GM21381 (cell line): ENCODE measurements around the gene POLN.
"Not testable (repeated sequence)": the region's sequence is repeated elsewhere in the genome, so short reads cannot be mapped to it uniquely, and the experiment has no call there.

ENCODE experiments used
- ATAC-seq: cut with Tn5 transposase; IDR thresholded peaks from one replicate; pipeline ENCODE4 v1.9.1; 2021; ENCODE audit warnings: mild to moderate bottlenecking, moderate library complexity; ENCODE audit not compliant: unreplicated experiment

Gene POLN

DNA sequence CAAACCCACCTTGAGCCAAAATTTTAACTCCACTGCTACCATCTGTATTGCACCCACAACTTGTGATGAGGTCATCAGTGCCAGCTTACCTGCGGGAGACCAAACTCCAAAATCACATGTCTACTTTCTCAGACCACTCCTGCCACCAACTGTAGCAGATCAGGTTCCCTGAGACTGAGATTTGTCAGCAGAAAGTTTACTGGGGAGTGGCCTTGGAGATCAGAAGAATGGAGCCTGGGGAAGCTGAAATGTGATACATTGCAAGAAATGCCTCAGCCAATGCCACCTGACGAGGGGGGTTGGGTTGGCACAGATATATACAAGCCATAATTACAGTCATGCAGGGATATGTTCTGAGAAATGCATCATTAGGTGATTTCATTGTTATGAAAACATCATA lies 19.1 kb downstream of the POLN start:
- ATAC-seq, result no peak

DNA sequence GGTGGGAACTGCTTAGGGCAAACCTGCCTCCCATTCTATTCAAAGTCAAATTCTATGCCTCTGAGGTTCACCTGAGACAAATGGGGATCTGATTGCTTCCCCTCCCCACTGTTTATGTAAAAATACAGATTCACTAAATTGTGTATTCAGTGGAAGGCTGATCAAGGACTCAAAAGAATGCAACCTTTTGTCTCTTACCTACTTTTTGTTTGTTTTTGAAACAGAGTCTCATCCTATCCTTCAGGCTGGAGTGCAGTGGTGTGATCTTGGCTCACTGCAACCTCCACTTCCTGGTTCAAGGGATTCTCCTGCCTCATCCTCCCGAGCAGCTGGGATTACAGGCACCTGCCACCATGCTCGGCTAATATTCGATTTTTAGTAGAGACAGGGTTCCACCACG lies 20.5 kb downstream of the POLN start:
- ATAC-seq, result not testable (repeated sequence)

DNA sequence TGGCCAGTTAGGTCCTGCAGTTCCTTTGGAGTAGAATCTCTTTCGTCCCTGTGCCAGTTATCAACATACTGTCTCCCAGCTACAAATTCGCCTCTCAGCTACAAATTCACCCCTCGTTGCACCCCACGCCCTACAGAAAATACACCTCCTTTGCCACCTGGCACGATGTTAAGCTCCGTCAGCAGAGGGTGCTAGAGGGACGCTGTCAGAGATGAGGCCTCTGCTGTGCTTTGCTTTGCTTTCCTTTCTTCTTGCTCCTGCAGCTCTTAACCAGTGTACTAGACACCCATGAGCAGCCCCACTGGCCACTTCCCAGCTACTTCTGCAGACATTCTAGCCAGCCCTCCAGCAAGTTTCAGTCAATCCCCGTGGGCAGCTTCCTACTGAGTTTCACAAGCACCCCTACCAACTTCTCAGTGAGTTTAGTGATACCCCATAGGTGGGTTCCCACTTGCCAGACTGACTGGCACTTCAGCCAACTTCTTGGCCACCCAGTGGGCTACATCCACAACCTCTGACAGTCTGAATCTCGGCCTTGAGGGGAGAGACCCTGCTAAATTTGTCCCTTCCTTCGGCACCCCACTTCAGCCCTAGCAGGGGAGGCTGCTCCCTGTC lies 21.8 kb downstream of the POLN start:
- no peak for ATAC-seq

DNA sequence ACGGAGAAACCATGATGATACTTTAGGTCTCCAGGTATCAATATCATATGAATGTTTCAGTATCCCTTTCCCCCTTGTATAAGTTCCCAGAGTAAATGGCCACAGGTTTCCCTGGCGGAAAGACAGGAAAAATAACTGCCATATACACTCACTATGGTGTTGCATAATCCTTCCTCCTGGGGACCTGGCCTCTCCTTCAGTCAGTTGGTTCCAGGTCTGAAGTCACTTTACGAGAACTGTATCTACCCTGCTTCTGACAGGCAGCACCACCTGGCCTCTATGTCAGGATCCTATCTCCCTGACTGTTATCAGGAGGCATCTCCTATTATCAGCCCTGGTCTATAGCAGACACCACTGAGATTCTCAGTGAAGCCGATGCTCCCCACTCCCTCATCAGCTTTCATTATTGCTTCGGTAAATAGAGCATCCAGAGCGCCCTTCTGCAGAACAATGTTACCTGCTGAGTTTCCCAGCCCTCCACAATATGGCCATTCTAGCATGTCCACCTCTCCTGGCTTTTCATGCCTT lies 22.6 kb downstream of the POLN start:
- ATAC-seq, result no peak

DNA sequence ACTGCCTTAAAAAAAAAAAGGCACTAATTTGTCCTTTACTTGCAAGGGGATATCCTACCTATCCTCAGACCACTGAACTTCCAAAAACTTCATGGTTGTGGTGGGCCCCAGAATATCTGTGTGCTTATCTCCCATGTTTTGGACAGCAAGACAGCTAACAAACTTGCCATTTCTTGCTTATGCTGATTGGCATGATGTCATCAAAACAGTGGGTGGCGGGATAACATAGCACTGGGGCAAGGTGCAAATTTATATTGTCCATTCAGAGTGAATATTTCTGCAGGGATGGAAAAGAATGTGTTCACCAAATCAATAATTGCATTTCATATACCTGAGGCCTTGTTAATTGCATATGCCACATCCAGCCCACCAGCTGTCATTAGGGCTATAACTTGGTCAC lies 23.5 kb downstream of the POLN start:
- ATAC-seq, result no peak

DNA sequence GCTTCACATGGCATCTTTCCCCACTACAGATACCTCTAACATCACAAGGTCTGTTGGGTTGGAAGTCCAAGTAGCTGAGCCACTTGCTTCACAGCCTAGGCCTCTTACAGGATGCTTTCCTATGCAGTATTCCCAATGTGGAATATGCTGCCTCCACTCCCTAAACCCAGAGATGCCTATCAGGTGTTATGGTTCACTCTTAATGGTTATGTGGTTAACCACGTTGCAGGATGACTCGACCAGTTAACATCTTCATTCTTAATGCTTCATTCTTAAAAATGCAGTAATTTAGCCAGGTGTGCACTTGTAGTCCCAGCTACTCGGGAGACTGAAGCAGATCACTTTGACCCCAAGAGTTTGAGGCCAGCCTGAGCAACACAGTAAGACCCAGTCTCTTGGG lies 24.2 kb downstream of the POLN start:
- ATAC-seq, result no peak

DNA sequence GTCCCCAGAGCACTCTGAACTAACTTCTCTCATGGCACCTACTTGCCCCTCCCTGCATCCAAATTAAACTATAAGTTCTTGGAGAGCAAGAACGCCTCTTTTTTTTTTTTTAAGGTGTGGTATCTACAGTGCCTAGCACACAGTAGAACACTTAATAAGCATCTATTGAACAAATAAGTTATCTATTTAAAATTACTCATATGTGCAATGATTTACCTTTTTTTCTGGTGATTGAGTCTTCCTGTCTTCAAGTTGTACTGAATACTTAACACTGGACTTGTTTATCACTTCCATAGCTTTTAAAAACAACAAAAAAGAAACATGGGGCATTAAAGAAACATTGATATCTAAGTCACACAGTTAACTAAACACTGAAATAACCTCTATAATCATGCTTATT lies 29.1 kb downstream of the POLN start:
- no peak for ATAC-seq

DNA sequence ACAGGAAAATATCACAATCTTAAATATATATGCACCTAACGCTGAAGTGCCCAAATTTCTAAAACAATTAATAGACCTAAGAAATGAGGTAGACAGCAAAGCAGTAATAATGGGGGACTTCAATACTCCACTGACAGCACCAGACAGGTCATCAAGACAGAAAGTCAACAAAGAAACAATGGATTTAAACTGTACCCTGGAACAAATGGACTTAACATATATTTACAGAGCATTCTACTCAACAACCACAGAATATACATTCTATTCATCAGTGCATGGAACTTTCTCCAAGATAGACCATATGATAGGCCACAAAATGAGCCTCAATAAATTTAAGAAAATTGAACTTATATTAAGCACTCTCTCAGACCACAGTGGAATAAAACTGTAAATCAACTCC lies 39.1 kb downstream of the POLN start:
- ATAC-seq, result not testable (repeated sequence)

DNA sequence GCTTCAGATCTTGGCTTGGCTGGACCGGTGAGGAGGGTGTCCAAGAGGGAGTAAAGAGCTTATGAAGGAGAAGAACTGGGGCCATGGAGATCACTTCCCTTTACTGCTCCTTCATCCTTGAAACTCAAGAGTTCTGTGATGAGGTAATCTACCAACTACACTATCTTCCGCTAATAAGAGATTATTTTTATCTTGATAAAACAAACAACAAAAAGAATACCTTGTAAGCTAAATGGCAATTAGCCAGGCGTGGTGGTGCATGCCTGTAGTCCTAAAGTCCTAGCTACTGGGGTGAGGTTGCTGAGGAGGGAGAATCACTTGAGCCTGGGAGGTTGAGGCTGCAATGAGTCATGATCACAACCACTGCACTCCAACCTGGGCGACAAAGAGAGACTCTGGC lies 47.4 kb downstream of the POLN start:
- no peak for ATAC-seq

DNA sequence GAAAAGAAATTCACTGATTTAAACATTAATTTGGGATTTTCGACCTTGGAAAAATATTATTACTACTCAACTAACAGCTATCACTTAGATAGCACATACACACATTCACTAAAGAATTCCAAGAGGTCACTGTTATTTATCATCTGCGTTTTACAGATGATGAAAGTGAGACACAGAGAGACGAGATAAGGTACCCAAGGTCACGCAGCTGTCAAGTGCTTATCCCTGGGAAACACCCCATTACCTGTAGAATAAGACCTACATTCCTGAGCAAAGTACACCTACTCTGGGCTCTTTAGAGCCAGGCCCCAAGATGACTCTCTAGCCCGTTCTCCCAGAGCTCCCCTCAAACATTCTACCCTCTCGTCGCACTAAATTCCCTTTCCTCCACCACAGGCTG lies 48.6 kb downstream of the POLN start:
- no peak for ATAC-seq

DNA sequence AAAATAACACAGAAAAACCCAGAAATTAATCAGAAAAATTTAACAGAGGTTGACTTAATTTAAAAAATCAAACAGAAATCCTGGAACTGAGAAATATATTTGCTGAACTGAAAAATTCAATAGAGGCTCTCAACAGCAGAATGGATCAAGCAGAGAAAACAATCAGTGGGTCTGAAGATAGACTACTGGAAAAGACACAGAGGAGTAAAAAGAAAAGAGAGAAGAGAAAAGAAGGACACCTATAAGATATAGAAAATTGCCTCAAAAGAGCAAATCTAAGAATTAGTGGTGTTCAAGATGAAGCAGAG lies 55.1 kb downstream of the POLN start:
- ATAC-seq, result no peak

DNA sequence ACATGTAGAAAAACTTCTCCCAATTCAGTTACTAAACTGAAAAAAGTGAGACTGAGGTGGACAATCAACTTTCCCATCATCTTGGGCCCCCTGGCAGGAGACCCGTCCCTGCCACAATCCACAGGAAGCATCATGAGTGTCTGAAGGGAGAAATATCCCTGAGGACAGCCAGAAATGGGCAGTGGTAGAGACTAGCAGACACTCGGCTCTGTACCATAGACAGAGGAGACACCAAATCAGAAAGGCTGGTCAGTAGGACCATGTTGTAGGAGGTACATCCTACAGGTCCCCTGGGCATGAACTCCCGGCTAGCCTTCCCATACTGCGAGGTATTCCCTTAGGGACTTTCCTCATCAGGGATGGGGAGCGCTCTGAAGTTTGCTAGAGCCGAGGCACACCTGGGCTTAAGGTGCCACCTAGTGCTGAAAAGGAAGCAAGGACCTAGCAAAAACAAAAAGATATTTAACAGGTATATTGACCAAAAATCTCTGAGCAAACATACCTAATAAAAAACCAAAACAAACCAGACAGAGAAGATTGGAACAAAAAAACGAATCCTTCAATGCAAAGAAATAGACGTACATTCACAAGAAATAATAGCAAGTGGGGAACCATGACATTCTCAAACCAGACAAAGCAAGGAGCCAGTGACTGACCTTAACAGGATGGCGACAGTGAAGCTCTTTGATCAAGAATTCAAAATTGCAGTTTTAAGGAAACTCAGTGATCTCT lies 55.6 kb downstream of the POLN start:
- ATAC-seq, result no peak

DNA sequence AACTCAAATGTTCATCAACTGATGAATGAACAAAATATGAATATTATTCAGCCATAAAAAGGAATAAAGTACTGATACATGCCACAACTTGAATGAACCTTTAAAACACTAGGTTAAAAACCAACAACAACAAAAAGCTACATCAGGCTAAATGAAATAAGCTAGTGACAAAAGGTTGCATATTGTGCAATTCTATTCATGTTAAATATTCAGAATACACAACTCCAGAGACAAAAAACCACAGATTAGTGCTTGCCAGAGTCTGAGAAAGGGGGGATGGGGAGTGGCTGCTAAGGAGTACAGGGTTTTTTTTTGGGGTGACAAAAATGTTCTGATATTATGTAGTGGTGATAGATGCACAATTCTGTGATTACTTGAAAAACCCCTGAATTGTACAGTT lies 58.5 kb downstream of the POLN start:
- no peak for ATAC-seq

DNA sequence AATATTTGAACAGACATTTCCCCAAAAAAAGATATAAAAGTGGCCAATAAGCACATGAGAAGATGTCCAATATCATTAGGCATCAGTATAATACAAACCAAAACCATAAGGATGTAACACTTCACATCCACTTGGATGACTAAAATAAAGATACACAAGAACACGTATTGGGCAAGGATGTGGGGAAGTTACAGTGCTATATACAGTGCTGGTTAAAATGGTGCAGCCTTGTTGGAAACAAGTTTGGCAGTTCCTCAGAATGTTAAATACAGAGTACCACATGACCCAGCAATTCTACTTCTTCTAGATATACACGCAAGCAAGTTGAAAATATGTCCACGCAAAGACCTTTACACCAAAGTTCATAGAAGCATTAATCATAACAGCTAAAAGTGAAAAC lies 58.9 kb downstream of the POLN start:
- no peak for ATAC-seq

DNA sequence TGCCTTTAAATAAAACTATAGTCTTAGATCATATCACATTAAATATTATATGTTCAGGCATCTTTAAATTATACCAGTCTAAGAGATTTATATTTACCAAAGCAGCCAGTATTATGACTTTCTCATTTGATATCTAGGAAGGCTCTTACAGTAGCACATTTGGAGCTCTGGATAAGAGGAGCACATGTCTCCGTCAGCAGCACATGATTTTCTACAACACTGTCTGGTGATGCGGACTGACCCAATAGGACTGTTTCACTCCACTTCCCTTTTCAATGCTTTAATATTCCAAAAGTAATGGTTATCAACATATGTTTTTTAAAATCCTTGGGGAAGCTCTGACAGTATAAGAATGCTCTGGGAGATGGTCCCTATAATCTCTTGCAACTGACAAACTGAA lies 61.5 kb downstream of the POLN start:
- ATAC-seq, result no peak

DNA sequence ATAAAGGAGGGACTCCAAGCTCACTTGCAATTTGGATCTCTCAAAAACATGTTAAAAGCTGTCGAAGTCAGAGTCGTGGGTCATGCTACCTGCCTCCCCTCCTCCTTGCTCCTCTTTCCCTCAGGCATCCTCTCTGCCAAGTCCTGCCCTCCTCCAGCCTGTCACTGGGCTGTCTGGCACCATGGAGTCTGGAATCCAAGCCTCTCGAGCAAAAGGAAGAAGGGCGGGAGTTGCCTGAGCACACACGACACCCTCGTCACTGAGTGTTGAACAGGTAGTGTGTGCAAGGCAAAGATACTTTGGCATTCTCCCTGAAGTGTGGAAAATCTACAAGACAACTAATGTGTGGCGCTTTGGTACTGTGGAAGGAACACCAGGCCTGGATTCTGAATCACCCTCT lies 62.2 kb downstream of the POLN start:
- ATAC-seq, result no peak

DNA sequence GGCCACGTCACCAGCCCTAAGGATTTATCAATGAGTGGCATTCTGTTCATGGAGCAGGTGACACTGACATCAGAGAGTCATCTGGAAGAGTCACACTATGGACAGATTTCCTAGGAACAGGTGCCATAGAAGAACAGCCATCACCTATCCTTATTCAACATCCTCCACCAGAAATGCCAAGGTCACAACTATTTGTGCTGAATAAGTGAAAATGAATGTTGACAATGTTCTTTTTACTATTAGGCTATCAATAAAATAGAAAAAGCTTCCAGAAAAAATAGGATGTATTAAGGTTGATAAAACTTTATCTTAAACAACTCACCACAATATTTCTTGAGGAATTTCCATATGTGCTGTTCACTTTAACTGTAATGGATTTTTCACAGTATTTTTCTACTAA lies 62.9 kb downstream of the POLN start:
- no peak for ATAC-seq

DNA sequence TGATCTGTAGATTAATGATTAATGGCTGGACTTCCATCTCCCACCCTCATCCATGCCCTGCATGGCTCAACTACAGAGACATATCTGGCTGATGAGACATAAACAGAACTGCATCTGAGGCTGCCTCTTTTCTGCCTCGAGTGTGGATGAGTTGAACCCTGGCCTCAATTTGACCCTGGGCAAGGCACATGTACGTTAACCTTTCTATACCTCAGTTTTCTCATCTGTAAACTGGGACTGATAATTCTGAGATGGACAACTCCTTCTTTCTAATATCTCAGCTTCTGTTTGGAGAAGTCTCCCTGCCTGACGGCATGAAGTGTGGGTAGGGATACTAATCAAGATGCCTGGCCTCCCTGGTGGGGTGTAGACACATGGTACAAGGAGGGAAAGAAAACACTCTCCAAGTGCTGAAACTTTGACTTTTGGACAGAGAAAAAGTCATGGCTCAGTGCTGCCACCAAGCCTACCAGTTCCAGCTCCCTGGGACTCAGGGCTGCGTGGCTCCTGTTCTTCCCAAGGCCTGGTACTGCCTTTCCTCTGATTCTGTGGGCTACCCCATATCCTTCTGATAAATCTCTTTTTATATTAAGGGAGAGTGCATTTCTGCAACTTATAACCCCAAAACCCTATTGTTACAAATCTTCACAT lies 64.4 kb downstream of the POLN start:
- ATAC-seq, result no peak

DNA sequence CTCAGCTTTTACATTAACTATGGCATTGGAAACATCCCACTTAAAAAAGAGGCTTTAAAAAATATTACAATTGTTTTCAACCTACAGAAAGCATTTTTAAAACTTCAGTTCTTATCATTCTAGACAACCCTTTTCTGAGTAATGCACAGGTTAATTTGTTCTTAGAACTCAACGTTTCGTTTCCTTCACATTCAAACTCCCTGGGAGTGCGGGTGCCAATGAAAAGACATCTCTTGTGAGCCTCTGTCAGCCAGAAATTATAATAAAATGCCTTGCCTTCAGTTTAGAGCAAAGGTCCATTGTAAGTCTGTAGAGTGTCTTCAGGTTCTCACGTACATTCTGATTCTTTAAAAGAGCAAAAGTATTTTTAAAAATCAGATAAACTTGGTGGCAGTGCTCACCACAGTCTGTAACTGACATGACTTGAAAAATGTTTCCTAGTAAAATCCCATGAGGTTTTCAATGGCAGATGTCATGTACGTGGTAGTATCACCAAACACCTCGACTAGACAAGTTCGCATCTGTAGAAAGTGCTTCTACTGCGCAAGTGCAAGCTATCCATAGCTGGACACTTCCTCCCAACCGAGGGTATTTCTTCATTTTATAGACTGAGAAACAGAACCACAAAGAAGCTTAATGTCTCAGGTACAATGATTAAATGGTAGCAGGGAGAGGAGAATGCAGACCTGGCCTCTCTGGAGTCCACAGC lies 65.8 kb downstream of the POLN start:
- no peak for ATAC-seq

DNA sequence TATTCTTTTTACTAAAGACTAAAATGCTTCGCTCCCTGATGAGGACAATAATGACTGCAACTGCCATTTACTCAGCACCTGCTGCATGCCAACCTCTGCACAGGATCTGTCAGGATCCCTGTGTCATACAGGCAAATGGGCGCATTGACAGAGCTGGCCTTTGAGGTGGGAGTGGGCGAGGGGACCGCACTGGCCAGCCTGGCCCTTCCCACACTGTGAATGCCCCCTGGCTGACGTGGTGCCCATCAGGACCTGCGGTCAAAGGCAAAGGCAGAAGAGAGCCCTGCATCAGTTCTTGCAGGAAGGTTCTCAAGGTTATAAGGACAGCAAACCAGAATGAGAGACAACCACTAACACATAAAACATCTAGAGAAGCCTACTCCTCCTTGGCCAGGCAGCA lies 67.9 kb downstream of the POLN start:
- ATAC-seq, result no peak

DNA sequence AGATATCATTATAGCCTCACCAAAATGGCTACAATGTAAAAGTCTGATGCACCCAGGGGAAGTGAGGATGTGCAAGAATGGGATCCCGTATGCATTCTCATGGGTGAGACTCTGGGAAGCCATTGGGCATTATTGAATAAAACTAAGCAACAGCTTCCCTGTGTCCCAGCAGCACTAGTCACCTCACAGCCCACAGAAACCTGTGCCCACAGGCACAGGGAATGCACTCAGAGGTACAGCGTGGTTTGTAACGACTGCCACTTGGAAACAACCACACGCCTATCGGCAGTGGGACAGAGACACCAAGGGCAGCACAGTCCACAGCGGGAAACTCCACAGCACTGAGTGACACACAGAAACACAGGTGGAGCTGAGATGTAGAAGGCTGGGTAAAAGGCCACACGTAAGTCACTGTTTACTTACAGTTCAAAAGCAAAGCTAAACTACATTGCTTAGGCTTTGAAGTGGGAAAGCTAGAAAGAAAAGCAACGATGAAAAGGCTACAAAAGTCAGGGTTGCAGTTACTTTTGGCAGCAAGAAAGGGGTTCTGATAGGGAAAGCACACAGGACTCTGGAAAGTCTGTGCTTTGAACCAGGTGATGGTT lies 69.2 kb downstream of the POLN start:
- ATAC-seq, result no peak
